Smooth muscle cell (in vitro differentiated cells): ENCODE measurements around the gene TMEM207. TPM values are rescaled to one million over a fixed set of nuclear protein-coding genes. Genes with fewer than 3 reads are reported as not detected.

ENCODE experiments used
- DNase-seq: peaks from one replicate; lab custom pipeline; 2025; ENCODE audit not compliant: unreplicated experiment; lab: John Stamatoyannopoulos, UW
- H2AFZ ChIP-seq: fragments of 200-600 bp; sonication (generic); 2 replicates; pipeline ENCODE4 v1.6.0; 2016; ENCODE audit warnings: antibody characterized with exemption, low read depth, mild to moderate bottlenecking
- H3F3A ChIP-seq: fragments of 200-600 bp; sonication (generic); 2 replicates; pipeline ENCODE4 v1.6.0; 2017; ENCODE audit warnings: antibody characterized with exemption, low read depth
- H3K27ac ChIP-seq: fragments of 200-600 bp; sonication (generic); 2 replicates; pipeline ENCODE4 v1.5.1; 2016; ENCODE audit warnings: low read depth, mild to moderate bottlenecking
- H3K27me3 ChIP-seq: fragments of 200-600 bp; sonication (generic); 2 replicates; pipeline ENCODE4 v1.6.1; 2016; ENCODE audit warnings: low read depth, mild to moderate bottlenecking
- H3K36me3 ChIP-seq: fragments of 200-600 bp; sonication (generic); 2 replicates; pipeline ENCODE4 v1.5.1; 2016; ENCODE audit warnings: low read depth
- H3K4me1 ChIP-seq: fragments of 200-600 bp; sonication (generic); 2 replicates; pipeline ENCODE4 v1.5.1; 2016; ENCODE audit warnings: low read depth
- H3K4me2 ChIP-seq: fragments of 200-600 bp; sonication (generic); 2 replicates; pipeline ENCODE4 v1.6.0; 2016; ENCODE audit warnings: mild to moderate bottlenecking
- H3K4me3 ChIP-seq: fragments of 200-600 bp; sonication (generic); 2 replicates; pipeline ENCODE4 v1.5.1; 2016; ENCODE audit warnings: mild to moderate bottlenecking
- H3K79me2 ChIP-seq: fragments of 200-600 bp; sonication (generic); 2 replicates; pipeline ENCODE4 v1.6.0; 2016; ENCODE audit warnings: low read depth, mild to moderate bottlenecking
- H3K9ac ChIP-seq: fragments of 200-600 bp; sonication (generic); 2 replicates; pipeline ENCODE4 v1.6.0; 2016; ENCODE audit warnings: low read depth
- H3K9me3 ChIP-seq: fragments of 200-600 bp; sonication (generic); replicated peaks from 2 replicates; pipeline ENCODE4 v1.5.1; 2016; ENCODE audit warnings: low read depth
- H4K20me1 ChIP-seq: fragments of 200-600 bp; sonication (generic); 2 replicates; pipeline ENCODE4 v1.6.0; 2016; ENCODE audit warnings: low read depth
- CTCF ChIP-seq: fragments of 200-600 bp; sonication (generic); IDR thresholded peaks from 2 replicates; pipeline ENCODE4 v1.5.1; 2017; ENCODE audit warnings: borderline replicate concordance, mild to moderate bottlenecking, antibody characterized with exemption; ENCODE audit not compliant: insufficient read depth, poor library complexity, severe bottlenecking
- WGBS: methylation state at CpG from one replicate; pipeline ENCODE4 v1.1.7; 2016; ENCODE audit warnings: low lambda C conversion rate; 5-methylcytosine and 5-hydroxymethylcytosine counted together
- polyA plus RNA-seq: library from polyadenylated mRNA; unstranded; fragments of >200 nt; fragmentation: Nextera tagmentation; extraction: Ambion mirVana; gene quantifications from 2 replicates; pipeline ENCODE4 v1.2.1, GENCODE V29; 2016
- total RNA-seq: library from RNA; depleted of rRNA; stranded (reverse); fragments of >200 nt; gene quantifications from 2 replicates; pipeline ENCODE4 v1.2.3, GENCODE V29; 2014

TMEM207 gene
- total and polyA plus RNA-seq, 2 experiments from 2014 or later, result not detected

GRCh38 chr3:190387578-190388213, 62.0 kb downstream of the TMEM207 start, which contains the start of gene CLDN16:
Gene CLDN16, plus strand, starts transcription at chr3:190388163. Its CDS starts 167 bp downstream, at chr3:190388330.
- WGBS, result 85% methylated on average over 12 of the region's 12 CpGs
- Histone ChIP-seq H3K27ac (peak within 1 kb of the TSS; percentile 93), H4K20me1 (no peaks in the 10 kb centered on the region), H2AFZ (peak within 1 kb of the TSS; percentile 50), H3K4me2 (peak within 1 kb of the TSS; percentile 71), H3K9me3 (no peaks in the 10 kb centered on the region), H3K27me3 (no peaks in the 10 kb centered on the region), H3K4me3 (no peak within 1 kb of the TSS), H3K4me1 (peaks cover 16% of the 10 kb centered on the region), H3K9ac (peak within 1 kb of the TSS; percentile 39), H3F3A (no peaks in the 10 kb centered on the region), H3K36me3 (no peaks in the 10 kb centered on the region), H3K79me2 (no peaks in the 10 kb centered on the region)
- no peak for DNase-seq
- TF ChIP-seq CTCF, result no peak

DNA sequence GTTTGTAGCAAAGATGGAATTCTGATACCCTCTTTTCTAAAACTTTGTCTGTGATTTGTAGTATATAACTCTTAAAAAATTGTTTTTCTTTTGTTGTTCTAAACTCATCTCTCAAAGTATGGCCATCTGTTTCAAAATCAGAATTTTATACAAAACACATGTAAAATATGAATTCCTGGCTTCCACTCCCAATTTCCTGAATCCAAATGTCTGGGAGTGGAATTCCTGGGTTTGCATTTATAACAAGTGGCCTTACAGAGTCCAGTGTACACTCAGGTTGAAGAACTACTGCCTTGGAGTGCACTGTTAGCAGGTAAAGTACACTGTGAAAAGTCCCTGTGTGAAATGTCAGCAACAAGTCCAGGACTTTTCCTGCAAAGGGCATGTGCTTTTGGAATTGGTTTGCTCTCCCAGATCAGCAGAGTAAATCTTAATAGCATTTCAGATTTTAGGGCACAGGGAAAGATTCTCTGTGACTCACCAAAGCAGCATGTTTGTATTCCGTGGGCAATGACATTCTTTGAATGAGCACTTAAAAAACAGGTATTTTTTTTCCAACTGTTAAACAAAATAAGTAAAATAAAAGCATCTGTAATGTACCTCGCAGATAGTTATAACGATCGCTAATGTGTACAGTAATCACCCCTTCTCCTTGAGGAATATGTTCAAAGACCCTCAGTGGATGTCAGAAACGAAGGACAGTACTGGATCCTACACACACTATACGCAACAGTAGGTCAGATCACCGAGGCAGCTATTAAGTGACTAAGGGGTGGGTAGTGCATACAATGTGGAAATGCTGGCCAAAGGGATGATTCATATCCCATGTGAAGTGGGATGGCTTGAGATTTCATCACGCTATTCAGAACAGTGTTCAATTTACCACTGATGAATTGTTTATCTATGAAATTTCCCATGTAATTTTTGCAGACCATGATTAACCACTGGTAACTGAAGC, 63.7 kb downstream of the TMEM207 start:
- H3K79me2 ChIP-seq, result no peaks in the 10 kb centered on the region
- no peaks in the 10 kb centered on the region for H3K36me3 ChIP-seq
- H3K9me3 ChIP-seq, result no peaks in the 10 kb centered on the region
- no peaks in the 10 kb centered on the region for H3K27me3 ChIP-seq
- DNase-seq, result no peak
- TF ChIP-seq CTCF, result no peak
- H3K9ac ChIP-seq, result peak overlapping the region; percentile 39
- H4K20me1 ChIP-seq, result no peaks in the 10 kb centered on the region
- peak overlapping the region; percentile 6 for H2AFZ ChIP-seq
- no peaks in the 10 kb centered on the region for H3F3A ChIP-seq
- peaks cover 16% of the 10 kb centered on the region for H3K4me1 ChIP-seq
- H3K4me3 ChIP-seq, result no peak overlapping the region
- H3K27ac ChIP-seq, result peak overlapping the region; percentile 93
- 25% methylated on average over 8 of the region's 8 CpGs for WGBS
- peak overlapping the region; percentile 71 for H3K4me2 ChIP-seq

GRCh38 chr3:190384309-190384756, 65.4 kb downstream of the TMEM207 start:
- Histone ChIP-seq H3K4me2 (no peak overlapping the region), H2AFZ (no peak overlapping the region), H3K4me1 (peaks cover 16% of the 10 kb centered on the region), H3K4me3 (no peak overlapping the region), H4K20me1 (no peaks in the 10 kb centered on the region), H3K9ac (no peak overlapping the region), H3K27me3 (no peaks in the 10 kb centered on the region), H3K27ac (no peak overlapping the region), H3K36me3 (no peaks in the 10 kb centered on the region), H3F3A (no peaks in the 10 kb centered on the region), H3K79me2 (no peaks in the 10 kb centered on the region), H3K9me3 (no peaks in the 10 kb centered on the region)
- 44% methylated on average over 2 of the region's 2 CpGs for WGBS
- no peak for DNase-seq
- no peak for TF ChIP-seq CTCF
